Mesendoderm (in vitro differentiated cells): ENCODE data around the gene ZFHX2.

Source experiments
- DNase-seq: peaks from one replicate; pipeline ENCODE4 v3.0.0; 2013
- H2AK5ac ChIP-seq: 2 replicates; pipeline ENCODE4 v1.6.1; 2013; ENCODE audit warnings: low read length, inconsistent platforms
- H2BK120ac ChIP-seq: 2 replicates; pipeline ENCODE4 v1.6.1; 2013; ENCODE audit warnings: low read depth, mild to moderate bottlenecking, low read length, moderate library complexity, mixed read lengths
- H2BK15ac ChIP-seq: replicated peaks from 2 replicates; pipeline ENCODE4 v1.6.1; 2013; ENCODE audit warnings: low read depth, mild to moderate bottlenecking, moderate library complexity
- H2BK5ac ChIP-seq: 2 replicates; pipeline ENCODE4 v1.6.1; 2013; ENCODE audit warnings: low read length, inconsistent platforms
- H3K18ac ChIP-seq: 2 replicates; pipeline ENCODE4 v1.6.1; 2013; ENCODE audit warnings: mild to moderate bottlenecking, low read length, mixed read lengths
- H3K23ac ChIP-seq: one replicate; pipeline ENCODE4 v1.6.1; 2013; ENCODE audit warnings: low read length
- H3K27ac ChIP-seq: 2 replicates; pipeline ENCODE4 v1.5.1; 2013; ENCODE audit warnings: low read depth, mild to moderate bottlenecking, inconsistent platforms, low read length, moderate library complexity
- H3K27me3 ChIP-seq: 2 replicates; pipeline ENCODE4 v1.6.1; 2013; ENCODE audit warnings: low read length, control low read depth, mild to moderate bottlenecking, inconsistent platforms; ENCODE audit not compliant: insufficient read depth, poor library complexity
- H3K36me3 ChIP-seq: 2 replicates; pipeline ENCODE4 v1.6.1; 2013; ENCODE audit warnings: low read length, inconsistent platforms; ENCODE audit not compliant: control insufficient read depth, insufficient read depth
- H3K4ac ChIP-seq: one replicate; pipeline ENCODE4 v1.6.1; 2013; ENCODE audit warnings: low read depth, mild to moderate bottlenecking, low read length, moderate library complexity
- H3K4me1 ChIP-seq: 2 replicates; pipeline ENCODE4 v1.6.1; 2013; ENCODE audit warnings: low read depth, low read length, inconsistent platforms; ENCODE audit not compliant: control insufficient read depth
- H3K4me2 ChIP-seq: 2 replicates; pipeline ENCODE4 v1.6.1; 2013; ENCODE audit warnings: low read length
- H3K4me3 ChIP-seq: 2 replicates; pipeline ENCODE4 v1.5.1; 2013; ENCODE audit warnings: mild to moderate bottlenecking, low read length
- H3K56ac ChIP-seq: one replicate; pipeline ENCODE4 v1.6.1; 2013; ENCODE audit warnings: low read length
- H3K79me1 ChIP-seq: 2 replicates; pipeline ENCODE4 v1.6.1; 2013; ENCODE audit warnings: low read length, inconsistent platforms
- H3K79me2 ChIP-seq: 2 replicates; pipeline ENCODE4 v1.6.1; 2013; ENCODE audit warnings: mild to moderate bottlenecking, low read length; ENCODE audit not compliant: control insufficient read depth, insufficient read depth
- H3K9ac ChIP-seq: 2 replicates; pipeline ENCODE4 v1.6.1; 2013; ENCODE audit warnings: low read length, inconsistent platforms
- H4K5ac ChIP-seq: one replicate; pipeline ENCODE4 v1.6.1; 2013; ENCODE audit warnings: low read length
- H4K8ac ChIP-seq: one replicate; pipeline ENCODE4 v1.6.1; 2013; ENCODE audit warnings: low read depth, mild to moderate bottlenecking, control low read depth, low read length, moderate library complexity
- WGBS: extraction: QIAGEN DNeasy Blood & Tissue Kit; methylation state at CpG from one replicate; pipeline ENCODE4 v1.1.7; 2013; ENCODE audit warnings: low lambda C conversion rate, missing lambda C conversion rate; ENCODE audit not compliant: insufficient coverage; ENCODE audit errors: extremely low coverage; 5-methylcytosine and 5-hydroxymethylcytosine counted together

ZFHX2 gene

DNA sequence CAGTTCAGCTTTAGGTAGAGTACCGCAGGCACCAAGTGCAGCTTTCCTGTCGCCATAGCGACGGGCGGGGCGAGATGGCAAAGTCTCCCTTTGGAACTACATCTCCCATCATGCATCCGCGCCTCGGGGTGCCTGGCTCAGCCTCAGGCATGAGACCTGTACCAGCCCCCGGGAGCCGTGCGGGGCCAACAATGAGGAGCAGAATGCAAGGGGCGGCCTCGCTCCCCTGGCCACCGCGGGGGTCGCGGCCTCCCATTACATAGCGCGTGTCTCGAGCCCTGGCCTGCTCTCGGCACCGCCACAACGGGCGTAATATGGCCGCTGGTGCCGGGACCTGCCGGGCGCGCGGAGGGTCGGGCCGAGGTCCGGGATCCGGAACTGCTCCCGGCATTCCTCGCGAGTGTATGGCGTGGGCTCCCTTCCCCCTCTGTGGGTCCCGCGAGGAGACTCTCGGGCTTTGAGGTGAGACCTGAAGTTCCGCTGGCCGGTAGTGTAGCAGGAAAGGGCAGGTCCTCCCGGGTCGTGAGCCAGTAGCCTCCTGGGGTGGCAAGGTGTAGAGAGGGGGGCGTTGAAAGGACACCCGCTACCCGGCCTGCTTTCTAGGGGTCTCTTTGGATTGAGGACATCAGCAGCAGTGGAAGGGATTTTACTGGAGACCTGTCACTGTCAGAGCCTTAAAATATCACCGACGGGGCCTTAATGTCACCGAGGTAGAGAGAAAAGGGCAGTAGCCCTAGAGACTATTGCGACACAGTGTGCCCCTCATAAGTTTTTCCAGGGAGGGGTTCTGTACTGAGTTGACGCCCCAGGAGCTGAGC lies 4.5 kb upstream of the ZFHX2 start, which contains the start of gene THTPA:
Gene THTPA, plus strand, starts transcription at position 390 of the 818 bp plus-strand sequence. CDS start 487 bp downstream, outside the sequence.
- WGBS: no CpG with 5 or more reads among the region's 54 CpGs
- peak within 1 kb of the TSS; percentile 66 for H3K9ac ChIP-seq
- H3K18ac ChIP-seq: peak within 1 kb of the TSS; percentile 18
- H4K5ac ChIP-seq: no peak within 1 kb of the TSS
- peak within 1 kb of the TSS; percentile 61 for H3K4ac ChIP-seq
- no peak within 1 kb of the TSS for H2AK5ac ChIP-seq
- H3K4me1 ChIP-seq: no peaks in the 10 kb centered on the region
- H3K79me1 ChIP-seq: no peaks in the 10 kb centered on the region
- H3K36me3 ChIP-seq: peaks cover 7% of the 10 kb centered on the region
- H4K8ac ChIP-seq: peak within 1 kb of the TSS; percentile 29
- H3K23ac ChIP-seq: peak within 1 kb of the TSS; percentile 85
- peak within 1 kb of the TSS; percentile 99 for H3K56ac ChIP-seq
- H2BK5ac ChIP-seq: peak within 1 kb of the TSS; percentile 85
- H2BK15ac ChIP-seq: no peak within 1 kb of the TSS
- peak; percentile 98 for DNase-seq
- no peaks in the 10 kb centered on the region for H3K79me2 ChIP-seq
- H2BK120ac ChIP-seq: no peak within 1 kb of the TSS
- H3K4me3 ChIP-seq: peak within 1 kb of the TSS; percentile 78
- peak within 1 kb of the TSS; percentile 47 for H3K27ac ChIP-seq
- H3K4me2 ChIP-seq: peak within 1 kb of the TSS; percentile 86
- no peaks in the 10 kb centered on the region for H3K27me3 ChIP-seq

- H3K36me3 ChIP-seq: peaks cover 5% of the 10 kb centered on the region
- peaks cover 1% of the 10 kb centered on the region for H3K79me2 ChIP-seq
- H3K79me1 ChIP-seq: no peaks in the 10 kb centered on the region
- H3K27me3 ChIP-seq: no peaks in the 10 kb centered on the region
- H3K4me1 ChIP-seq: no peaks in the 10 kb centered on the region
- no peak overlapping the region for H3K4ac ChIP-seq
- H3K4me3 ChIP-seq: peak overlapping the region; percentile 38
- peak overlapping the region; percentile 67 for H3K56ac ChIP-seq
- no peak overlapping the region for H3K23ac ChIP-seq
- peak overlapping the region; percentile 66 for H3K9ac ChIP-seq
- no peak overlapping the region for H4K5ac ChIP-seq
- H2BK120ac ChIP-seq: no peak overlapping the region
- no peak for DNase-seq
- no peak overlapping the region for H4K8ac ChIP-seq
- no peak overlapping the region for H2BK15ac ChIP-seq
- no CpG with 5 or more reads among the region's 14 CpGs for WGBS
- H3K18ac ChIP-seq: no peak overlapping the region
- H3K27ac ChIP-seq: no peak overlapping the region
- no peak overlapping the region for H2BK5ac ChIP-seq
- no peak overlapping the region for H2AK5ac ChIP-seq
- H3K4me2 ChIP-seq: peak overlapping the region; percentile 86
Measured at GRCh38 chr14:23555533-23555881, 3.9 kb upstream of the ZFHX2 start.

GRCh38 chr14:23550812-23551265 lies 726 bp downstream of the ZFHX2 start:
- H2BK5ac ChIP-seq: peak overlapping the region; percentile 40
- peak overlapping the region; percentile 64 for H3K9ac ChIP-seq
- no peaks in the 10 kb centered on the region for H3K36me3 ChIP-seq
- H2BK120ac ChIP-seq: no peak overlapping the region
- no peak overlapping the region for H3K4ac ChIP-seq
- H3K27me3 ChIP-seq: no peaks in the 10 kb centered on the region
- H3K27ac ChIP-seq: peak overlapping the region; percentile 61
- H3K56ac ChIP-seq: peak overlapping the region; percentile 85
- peak overlapping the region; percentile 15 for H3K4me2 ChIP-seq
- no peaks in the 10 kb centered on the region for H3K79me1 ChIP-seq
- no peak overlapping the region for H2BK15ac ChIP-seq
- H3K4me1 ChIP-seq: peaks cover 13% of the 10 kb centered on the region
- no peak overlapping the region for H4K8ac ChIP-seq
- no peak overlapping the region for H2AK5ac ChIP-seq
- no CpG with 5 or more reads among the region's 37 CpGs for WGBS
- peak overlapping the region; percentile 60 for H3K4me3 ChIP-seq
- peaks cover 11% of the 10 kb centered on the region for H3K79me2 ChIP-seq
- no peak overlapping the region for H3K23ac ChIP-seq
- H4K5ac ChIP-seq: no peak overlapping the region
- peak overlapping the region; percentile 44 for H3K18ac ChIP-seq
- DNase-seq: no peak

DNA sequence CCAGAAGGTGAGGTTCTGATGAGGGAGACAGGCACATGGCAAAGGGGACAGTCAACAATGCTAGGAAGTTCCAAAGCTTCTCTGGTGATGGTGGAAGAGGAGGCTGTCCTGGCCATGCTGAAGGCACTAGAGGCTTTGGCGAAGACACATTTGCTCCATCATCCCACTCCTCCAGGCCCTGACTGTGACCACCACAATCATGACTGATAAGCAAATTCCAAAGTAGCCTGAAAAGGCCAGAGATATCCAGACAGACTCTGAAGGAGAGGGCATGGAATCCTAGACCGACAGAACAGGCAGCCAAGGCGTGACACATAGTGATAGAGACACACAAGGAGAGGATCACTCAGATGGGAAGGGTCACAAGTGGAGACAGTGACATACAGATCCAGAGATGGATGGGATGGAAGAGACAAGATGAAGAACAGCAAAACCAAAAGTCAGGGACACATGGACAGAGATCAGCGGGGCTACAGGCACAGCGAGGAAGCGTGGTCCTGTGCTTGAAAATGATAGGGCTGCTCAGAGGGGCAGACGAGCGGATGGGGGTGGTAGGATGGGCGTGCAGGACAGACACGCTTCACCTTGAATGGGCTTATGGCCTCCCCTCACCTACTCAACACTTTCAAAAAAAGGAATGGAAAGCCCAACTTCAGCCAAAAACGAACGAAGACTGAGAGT lies 1.3 kb downstream of the ZFHX2 start:
- no peak overlapping the region for H4K5ac ChIP-seq
- no peak overlapping the region for H4K8ac ChIP-seq
- peak overlapping the region; percentile 61 for H3K27ac ChIP-seq
- no peak overlapping the region for H3K4ac ChIP-seq
- H3K27me3 ChIP-seq: no peaks in the 10 kb centered on the region
- no peaks in the 10 kb centered on the region for H3K36me3 ChIP-seq
- H3K23ac ChIP-seq: no peak overlapping the region
- no peak overlapping the region for H2BK5ac ChIP-seq
- peak; percentile 59 for DNase-seq
- no peaks in the 10 kb centered on the region for H3K79me1 ChIP-seq
- H3K4me2 ChIP-seq: peak overlapping the region; percentile 15
- peak overlapping the region; percentile 64 for H3K9ac ChIP-seq
- H3K18ac ChIP-seq: no peak overlapping the region
- no peak overlapping the region for H2BK15ac ChIP-seq
- no CpG with 5 or more reads among the region's 12 CpGs for WGBS
- H3K4me3 ChIP-seq: peak overlapping the region; percentile 60
- no peak overlapping the region for H2BK120ac ChIP-seq
- no peak overlapping the region for H2AK5ac ChIP-seq
- peaks cover 16% of the 10 kb centered on the region for H3K4me1 ChIP-seq
- H3K56ac ChIP-seq: peak overlapping the region; percentile 85
- peaks cover 11% of the 10 kb centered on the region for H3K79me2 ChIP-seq

DNA sequence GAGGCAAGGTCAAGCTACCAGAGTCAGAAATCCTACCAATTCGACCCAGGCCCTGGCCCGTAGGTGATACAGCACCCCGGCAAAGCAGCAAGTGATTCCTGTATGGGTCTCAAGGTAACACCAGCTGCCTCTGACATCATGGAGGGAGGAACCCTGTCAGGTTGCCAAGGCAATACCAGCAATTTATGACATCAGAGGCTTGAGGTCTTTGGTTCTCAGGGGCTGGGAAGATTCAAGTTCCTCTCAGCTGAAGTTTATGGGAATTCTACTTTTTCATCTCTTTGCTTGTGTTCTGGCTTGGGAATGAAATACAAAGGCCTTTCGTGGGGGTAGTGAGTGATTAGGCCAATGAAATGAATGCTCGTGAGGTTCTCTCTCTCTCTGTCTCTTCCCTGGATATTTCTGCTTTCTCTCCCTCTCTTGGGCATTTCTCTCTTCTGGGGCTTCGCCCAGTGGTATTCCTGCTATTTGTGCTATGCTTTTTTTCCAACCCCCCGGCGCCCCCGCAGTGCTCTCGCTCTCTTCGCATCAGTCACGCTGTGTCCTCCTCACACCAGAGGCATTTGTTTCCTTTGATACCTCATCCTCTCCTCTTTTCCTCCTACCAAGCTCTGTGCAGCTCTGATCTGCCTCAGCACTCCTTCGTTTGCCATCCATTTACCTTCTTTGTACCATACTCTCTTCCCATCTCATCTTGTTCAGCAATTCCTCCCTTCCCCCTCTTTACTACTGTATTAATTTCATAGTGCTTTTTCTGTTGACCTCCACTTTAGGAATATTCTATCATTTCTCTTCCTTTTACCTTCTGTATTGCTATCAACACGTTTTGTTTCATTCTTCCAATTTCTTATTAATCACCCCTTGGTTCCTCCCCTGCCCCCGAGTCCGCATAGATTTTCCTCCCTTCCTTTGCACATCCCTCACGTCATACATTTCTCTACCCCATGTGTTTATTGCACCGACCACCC lies 2.9 kb downstream of the ZFHX2 start:
- H2BK15ac ChIP-seq: no peak overlapping the region
- H3K4me2 ChIP-seq: no peak overlapping the region
- no peak overlapping the region for H3K23ac ChIP-seq
- DNase-seq: peak; percentile 92
- peak overlapping the region; percentile 51 for H3K27ac ChIP-seq
- WGBS: no CpG with 5 or more reads among the region's 18 CpGs
- no peak overlapping the region for H2BK120ac ChIP-seq
- peaks cover 22% of the 10 kb centered on the region for H3K4me1 ChIP-seq
- H4K5ac ChIP-seq: no peak overlapping the region
- H3K4me3 ChIP-seq: no peak overlapping the region
- H3K9ac ChIP-seq: no peak overlapping the region
- H3K4ac ChIP-seq: no peak overlapping the region
- no peak overlapping the region for H4K8ac ChIP-seq
- no peaks in the 10 kb centered on the region for H3K27me3 ChIP-seq
- H3K56ac ChIP-seq: peak overlapping the region; percentile 15
- H3K36me3 ChIP-seq: no peaks in the 10 kb centered on the region
- H2BK5ac ChIP-seq: no peak overlapping the region
- no peaks in the 10 kb centered on the region for H3K79me1 ChIP-seq
- H3K18ac ChIP-seq: peak overlapping the region; percentile 16
- H3K79me2 ChIP-seq: peaks cover 11% of the 10 kb centered on the region
- no peak overlapping the region for H2AK5ac ChIP-seq
